ENCODE measurements around the gene TRAPPC11. TPM values are rescaled to one million over a fixed set of nuclear protein-coding genes. Genes with fewer than 3 reads are reported as not detected.
A peak's percentile ranks its signal among the peaks of the same experiment; 100 is the strongest.

TRAPPC11 gene
- total RNA-seq, 1 donor from 2014 or later = 63.6 TPM

DNA sequence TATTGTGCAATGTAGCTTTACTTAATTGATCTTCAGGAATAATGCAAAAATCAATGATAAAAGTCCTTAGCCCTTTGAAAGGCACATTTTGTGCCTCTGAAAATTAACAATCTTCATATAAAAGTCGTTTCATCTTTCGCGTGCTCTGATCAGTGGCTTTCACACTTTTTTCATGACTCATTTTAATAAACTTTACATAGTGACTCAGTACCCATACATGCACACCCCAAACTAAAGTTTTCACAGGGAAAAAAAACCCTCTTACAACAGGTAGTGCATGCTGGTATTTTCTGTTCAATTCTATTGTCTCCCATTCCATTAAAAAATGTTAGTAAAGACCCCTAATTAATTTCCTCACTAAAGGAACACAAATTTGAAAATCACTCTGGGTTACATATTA lies 21.6 kb upstream of the TRAPPC11 start:
- peak; percentile 54 for DNase-seq (ENCODE audit: low read depth)

DNA sequence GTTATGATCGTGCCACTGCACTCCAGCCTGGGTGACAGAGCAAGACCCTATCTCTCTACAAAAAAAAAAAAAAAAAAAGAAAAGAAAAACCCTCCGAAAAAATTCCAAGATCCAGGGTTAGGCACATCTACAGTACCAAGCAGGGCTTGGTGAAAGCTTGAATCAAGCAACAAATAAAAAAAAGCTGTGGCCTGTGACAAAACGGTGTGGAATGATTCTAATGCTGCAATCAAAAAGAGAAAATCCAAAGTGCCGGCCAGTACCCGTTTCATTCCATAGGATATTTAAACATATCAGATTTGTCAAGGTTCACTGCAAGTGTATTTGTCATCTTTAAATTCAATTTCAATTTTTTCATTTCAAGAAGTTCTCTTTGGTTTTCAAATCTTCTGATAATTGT lies 20.7 kb upstream of the TRAPPC11 start:
- no peak for DNase-seq (ENCODE audit: low read depth)

DNA sequence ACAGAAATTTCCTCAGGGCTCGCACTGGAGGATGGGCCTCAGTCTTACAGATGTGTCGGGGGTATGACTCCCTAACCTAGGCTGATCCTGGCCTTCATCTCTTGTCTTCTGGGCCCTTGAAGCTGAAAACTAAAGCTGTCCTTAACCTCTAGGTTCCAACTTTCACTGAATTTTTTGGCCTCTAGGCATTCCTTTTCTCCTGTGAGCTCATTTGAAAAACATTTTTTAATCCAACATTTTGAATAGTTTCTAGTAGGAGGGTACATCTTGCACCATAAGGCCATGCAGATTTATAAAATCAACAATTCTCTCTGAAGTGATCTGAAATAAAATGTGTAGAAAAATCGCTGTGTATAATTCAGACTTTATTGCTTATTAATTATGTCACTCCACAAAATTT lies 19.8 kb upstream of the TRAPPC11 start:
- no peak for DNase-seq (ENCODE audit: low read depth)

DNA sequence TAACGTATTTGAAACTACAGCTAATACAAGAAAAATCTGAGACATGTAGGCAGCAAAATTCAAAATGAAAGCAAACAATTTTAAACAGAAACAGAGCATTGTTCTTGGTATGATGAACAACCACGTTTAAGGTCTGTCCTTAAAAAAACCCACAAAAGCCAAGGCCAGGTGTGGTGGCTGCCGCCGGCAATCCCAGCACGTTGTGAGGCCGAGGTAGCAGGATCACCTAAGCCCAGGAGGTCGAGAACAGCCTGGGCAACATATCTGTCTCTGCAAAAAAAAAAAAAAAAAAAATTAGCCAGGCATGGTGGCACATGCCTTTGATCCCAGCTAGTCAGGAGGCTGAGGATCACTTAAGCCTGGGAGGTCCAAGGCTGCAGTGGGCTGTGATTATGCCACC lies 13.8 kb upstream of the TRAPPC11 start:
- DNase-seq (ENCODE audit: low read depth) = no peak

DNA sequence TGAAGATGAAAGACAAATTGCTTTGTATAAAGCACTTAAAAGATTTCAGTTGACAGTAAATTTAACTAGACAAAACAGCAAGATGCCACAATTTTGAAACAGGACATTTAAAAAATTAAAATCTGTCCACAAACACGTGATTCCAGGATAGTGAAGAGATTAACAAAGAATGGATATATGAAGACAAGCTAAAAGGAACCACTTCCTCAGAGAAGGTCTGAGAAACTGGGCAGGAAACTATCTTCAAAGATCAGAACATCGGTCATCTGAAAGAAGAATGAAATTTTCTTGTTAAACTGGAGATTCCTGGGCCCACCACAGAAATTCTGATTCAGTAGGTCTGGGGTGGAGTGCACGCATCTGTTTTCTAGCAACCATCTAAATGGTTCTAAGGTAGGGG lies 1.5 kb upstream of the TRAPPC11 start:
- no peak for DNase-seq (ENCODE audit: low read depth)

DNA sequence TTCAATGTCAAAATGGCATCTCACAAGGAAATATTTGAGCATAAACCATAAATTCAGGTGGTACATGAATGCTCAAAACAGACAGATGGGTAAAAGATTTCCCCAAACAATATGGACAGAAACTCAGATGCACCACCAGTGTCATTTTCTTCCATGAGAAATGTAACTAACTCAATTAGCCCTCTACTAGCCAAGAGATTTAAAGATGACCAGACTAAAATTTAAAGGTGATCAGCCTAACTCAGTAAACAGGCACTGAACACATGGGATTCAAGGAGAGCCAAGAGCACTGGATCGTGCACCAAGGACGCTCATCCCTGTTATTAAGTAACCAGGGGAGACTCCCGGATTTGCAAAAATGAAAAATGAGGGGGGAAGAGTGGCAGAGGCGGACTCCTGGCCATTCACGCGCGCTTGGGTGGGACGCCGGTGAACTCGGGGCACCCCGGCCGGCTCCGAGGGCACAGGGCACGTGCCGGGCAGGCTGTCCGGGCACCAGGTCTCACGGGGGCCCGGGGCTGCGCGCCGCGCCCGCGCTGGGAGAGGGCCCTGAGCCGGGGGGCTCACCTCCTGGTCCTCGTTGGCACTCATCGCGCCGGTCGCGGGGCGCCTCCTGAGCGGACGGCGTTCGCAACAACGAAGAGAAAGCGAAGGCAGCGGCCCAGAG lies 598 bp upstream of the TRAPPC11 start:
- DNase-seq (ENCODE audit: low read depth) = peak; percentile 41

DNA sequence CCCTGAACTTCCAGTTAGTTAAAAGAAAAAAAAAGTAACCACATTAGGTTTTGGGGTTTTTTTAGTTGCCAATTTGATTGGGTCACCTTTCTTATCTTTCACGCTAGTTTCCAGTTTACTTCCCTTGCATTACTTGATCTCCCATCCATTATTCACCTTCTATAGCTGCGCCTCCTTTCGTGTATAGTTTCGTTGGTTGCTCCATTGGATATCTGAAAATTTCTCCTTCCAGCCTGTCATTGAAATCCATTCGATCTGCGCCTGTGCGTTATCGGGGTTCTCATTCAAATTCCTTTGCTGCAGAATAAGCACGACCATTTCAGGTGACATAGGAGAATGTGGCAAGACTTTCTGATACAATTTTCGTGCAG lies 764 bp downstream of the TRAPPC11 start:
- no peak for DNase-seq (ENCODE audit: low read depth)

DNA sequence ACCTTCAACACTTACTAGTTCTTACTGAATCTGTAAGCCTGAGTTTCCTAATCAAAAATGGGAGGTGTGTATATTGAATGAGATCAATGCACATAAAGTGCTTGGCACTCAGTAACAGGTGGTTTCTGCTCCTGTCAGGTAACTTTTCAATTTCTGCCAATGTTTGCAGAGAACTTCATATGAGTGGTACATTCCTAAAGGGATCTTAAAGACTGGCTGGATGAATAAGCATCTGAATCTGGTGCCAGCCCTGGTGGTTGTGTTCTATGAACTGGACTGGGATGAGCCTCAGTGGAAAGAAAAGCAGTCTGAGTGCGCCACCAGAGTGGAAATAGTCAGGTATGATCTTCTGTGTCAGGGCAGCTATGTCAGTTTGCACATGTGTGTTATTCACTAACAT lies 7.0 kb downstream of the TRAPPC11 start:
- no peak for DNase-seq (ENCODE audit: low read depth)

DNA sequence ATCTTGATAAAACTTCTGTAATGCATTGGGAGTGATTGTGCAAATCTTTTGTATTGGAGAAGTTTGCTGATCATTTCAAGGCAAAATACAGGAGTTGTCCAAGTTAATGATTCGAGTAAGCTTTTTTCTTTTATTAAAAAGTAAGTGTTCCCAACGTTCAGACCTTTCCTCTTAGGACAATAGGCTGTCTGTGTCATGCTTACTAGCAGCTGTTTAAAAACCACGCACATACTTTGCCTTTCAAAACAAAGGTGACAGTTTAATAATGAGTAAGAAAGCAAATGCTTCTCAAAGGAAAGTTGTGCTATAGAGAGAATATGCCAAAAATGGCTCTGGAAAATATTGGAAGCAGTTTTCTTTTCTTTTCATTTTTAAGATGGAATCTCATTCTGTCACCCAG lies 11.2 kb downstream of the TRAPPC11 start:
- DNase-seq (ENCODE audit: low read depth) = peak; percentile 64

DNA sequence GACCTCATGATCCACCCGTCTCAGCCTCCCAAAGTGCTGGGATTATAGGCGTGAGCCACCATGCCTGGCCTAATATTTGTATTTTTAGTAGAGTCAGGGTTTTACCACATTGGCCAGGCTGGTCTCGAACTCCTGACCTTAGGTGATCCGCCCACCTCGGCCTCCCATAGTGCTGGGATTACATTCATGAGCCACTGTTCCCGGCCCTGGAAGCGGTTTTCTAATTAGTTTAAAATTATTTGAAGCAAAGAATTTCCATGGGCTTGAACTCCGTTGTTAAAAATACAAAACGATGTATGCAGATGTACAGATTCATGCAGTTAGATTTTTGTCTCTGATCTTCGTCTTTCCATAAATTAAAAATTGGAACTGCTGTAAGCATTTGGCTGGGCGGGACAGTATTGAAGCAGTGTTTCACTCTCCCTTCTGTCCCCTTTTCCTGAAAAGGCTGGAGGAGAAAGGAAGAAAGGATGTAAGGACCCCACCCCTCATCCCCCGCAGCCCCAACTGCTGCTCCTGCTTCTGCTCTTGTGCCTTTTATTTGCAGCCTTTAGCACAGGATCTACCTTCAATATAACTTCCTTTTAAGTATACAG lies 12.0 kb downstream of the TRAPPC11 start:
- DNase-seq (ENCODE audit: low read depth) = no peak

DNA sequence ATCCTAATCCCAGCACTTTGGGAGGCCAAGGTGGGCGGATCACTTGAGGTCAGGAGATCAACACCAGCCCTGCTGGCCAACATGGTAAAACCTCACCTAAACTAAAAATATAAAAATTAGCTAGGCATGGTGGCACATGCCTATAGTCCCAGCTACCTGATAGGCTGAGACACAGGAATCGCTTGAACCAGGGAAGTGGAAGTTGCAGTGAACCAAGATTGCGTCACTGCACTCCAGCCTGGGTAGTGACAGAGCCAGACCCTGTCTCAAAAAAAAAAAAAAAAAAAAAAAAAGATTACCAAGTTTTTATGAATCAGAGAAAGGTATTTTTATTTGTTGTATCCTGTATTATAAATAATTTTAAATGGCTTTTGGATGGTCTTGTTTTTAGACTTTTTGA lies 15.1 kb downstream of the TRAPPC11 start:
- no peak for DNase-seq (ENCODE audit: low read depth)

DNA sequence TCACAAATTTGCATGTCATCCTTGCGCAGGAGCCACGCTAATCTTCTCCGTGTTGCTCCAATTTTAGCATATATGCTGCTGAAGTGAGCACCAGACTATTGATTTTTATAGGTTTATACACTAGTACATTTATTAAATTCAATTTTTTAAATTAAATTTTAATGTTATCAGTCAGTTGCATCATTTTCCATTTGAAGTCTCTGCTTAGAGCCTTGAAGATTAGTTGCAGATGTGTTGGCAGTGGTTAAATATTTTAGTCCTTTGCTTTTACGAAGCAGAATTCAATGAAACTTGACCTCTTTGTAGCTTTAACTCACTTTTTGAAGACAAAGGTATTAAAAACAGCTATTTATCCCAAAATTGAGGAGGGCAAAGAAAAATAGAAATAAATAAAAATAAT lies 16.5 kb downstream of the TRAPPC11 start:
- no peak for DNase-seq (ENCODE audit: low read depth)

DNA sequence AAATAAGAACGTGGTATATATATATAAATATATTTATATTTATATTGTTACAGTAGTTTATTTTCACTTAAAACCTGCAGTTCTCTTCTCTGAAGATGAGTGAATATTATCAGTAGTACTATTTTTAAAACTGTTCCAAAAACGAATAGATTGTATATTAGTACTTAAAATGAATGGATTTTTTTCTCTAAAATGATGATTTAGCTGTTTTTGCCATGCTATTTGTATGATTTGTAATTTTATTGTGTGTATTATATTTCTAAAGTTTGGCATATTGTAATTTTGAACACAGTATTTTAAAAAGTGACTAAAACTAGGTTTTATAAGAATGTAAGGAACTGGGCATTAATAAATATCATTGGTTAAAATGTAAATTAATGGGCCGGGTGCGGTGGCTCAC lies 22.0 kb downstream of the TRAPPC11 start:
- DNase-seq (ENCODE audit: low read depth) = no peak

DNA sequence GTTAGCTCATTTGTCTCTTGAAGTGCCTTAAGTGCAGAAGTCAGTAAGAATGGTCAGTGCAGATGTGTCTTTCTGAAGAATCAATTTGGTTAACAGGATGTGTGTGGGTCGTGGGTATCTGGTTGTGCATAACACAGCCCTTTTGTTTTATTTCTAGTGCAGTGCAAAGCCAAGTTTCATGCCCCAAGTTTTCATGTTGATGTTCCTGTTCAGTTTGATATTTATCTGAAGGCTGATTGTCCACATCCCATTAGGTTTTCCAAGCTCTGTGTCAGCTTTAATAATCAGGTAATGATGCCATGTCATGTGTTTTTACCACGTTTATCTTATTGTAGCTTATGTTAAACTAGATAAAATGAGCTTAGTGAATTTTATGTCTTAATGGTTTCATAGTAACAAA lies 27.4 kb downstream of the TRAPPC11 start:
- no peak for DNase-seq (ENCODE audit: low read depth)

DNA sequence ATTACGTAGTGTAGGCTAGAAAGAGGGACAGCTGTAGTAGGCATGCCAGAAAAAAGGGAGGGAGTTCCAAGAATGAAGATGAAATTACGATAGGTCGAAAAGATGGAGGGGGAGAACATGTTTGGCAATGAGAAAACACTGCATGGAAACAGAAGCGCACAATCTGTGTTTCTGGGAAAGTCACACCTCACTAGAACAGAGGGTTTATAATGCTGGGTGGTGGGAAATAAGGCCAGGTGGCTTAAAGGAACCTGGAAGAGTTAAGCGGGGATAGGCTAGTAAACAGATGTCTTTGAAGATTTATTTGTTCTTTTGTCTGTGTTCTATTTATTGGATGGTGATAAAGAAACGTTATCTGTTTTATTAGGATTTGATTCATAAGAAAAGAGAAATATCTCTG lies 29.1 kb downstream of the TRAPPC11 start:
- DNase-seq (ENCODE audit: low read depth) = no peak

DNA sequence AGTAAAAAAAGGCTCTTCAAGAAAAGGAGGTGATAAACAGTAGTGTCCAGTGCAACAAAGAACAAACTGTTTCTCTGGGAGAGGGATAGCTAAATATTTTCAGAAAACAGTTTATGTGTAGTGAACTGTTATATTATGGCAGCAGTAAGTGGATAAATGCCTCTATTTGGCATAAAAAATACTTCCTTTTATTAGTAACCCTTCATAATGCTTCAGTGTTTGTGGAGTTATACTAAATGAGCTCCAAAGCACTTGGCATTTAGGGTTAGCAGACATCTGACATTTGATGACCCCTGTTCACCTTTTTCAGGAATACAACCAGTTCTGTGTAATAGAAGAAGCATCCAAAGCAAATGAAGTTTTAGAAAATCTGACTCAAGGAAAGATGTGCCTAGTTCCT lies 31.9 kb downstream of the TRAPPC11 start:
- no peak for DNase-seq (ENCODE audit: low read depth)

DNA sequence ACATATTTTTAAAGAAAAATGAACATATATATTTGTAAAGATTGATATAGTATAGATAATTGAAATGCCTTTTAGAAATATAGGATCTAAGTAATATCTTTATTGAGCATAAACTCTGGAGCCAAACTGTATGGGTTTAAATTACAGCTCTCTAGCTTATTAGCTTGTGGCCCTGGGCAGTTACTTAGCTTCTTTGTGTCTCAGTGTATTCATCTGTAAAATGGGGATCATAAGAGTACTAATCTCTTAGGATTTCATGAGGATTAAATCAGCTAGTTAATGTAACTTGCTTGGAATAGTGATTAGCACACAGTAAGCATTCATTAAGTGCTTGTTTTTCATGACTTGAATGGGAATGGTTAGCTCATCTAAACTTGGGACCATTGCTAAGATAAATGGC lies 32.8 kb downstream of the TRAPPC11 start:
- DNase-seq (ENCODE audit: low read depth) = no peak

DNA sequence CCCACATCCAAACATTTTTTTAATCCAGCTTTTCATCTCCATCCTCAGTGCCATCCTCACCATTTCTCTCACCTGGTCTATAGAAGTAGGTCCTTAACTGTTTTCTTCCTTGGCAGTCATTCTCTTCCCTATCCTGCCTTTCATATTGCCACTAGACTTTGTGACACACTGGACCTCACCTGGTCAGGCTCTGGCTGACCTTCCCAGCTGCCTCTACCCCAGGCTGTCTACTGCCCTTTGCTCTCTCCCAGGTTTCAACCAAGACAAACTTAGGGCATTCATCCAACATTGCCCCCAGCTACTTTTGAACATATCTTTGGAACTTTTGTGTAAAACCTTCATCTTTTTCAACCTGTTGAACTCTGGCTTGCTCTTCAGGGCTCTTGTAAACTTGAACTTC lies 39.8 kb downstream of the TRAPPC11 start:
- DNase-seq (ENCODE audit: low read depth) = no peak

DNA sequence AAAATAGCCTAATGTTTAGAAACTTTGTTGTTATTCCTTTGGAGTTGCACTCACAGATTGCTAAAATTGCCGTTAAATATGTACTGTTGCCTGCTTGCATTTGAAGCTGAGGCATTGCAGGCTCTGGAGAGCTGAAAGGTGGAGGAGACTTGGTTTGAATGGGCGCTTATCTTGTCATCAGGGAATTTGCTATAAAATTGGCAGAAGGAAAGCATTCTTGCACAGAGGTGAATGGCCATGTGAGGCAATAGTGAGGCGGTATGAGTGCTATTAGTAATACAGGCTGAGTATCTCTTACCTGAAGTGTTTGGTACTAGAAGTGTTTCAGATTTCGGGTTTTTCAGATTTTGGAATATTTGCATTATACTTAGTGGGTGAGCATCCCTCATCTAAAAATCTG lies 41.3 kb downstream of the TRAPPC11 start:
- DNase-seq (ENCODE audit: low read depth) = peak; percentile 7

DNA sequence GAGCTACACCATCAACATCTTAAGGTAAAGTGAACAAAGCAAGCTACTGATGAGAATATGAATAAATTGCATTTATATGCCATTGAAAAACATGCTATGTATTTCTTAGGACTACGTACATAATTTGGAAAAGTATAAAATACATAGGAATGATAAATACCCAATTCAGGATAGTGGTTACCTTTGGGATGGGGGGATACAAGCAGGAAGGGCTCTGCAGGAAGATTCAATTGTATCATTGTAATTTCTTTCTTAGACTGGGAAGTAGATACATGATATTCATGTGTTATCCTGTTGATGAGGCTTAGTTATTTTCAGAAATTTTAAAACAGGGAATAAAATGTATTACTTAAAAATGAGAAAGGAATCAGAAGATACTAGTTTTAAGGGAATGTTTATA lies 43.4 kb downstream of the TRAPPC11 start:
- DNase-seq (ENCODE audit: low read depth) = no peak

DNA sequence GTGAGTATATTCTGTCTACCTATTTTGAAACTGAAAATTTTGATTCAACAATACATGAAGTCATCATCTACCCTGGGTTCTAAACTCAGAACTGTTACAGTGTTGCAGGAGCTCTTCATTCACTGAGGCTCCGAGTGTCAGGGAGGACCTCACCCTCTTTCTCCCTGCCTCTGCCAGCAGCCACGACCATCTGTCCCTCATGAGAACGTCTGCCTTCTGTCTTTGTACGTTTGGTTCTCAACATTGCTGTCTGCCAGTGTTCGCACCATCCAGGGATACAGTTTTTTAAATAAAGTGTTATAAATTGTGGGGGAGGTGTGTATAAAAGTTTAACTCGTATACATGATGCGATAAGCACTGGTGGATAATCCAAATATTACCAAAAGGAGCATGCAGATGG lies 55.5 kb downstream of the TRAPPC11 start:
- no peak for DNase-seq (ENCODE audit: low read depth)

DNA sequence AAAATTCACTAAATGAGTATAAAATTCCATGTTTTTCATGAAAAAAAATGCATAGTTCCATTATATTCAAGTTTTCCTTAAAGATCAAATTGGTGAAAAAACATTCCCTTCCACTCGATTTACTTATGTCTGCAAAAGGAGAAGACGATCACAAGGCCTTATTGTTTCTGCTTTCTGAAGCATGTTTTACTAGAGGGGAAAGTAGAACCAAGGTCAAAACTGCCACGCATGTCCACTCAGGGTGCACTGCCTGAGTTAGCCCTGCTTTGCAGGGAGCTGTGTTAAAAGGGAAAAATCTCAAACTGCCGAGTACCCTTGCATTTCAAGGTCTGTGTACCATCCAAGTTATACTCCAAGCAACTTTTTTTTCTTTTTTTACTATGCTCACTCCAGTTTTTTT lies 57.2 kb downstream of the TRAPPC11 start:
- peak; percentile 43 for DNase-seq (ENCODE audit: low read depth)

DNA sequence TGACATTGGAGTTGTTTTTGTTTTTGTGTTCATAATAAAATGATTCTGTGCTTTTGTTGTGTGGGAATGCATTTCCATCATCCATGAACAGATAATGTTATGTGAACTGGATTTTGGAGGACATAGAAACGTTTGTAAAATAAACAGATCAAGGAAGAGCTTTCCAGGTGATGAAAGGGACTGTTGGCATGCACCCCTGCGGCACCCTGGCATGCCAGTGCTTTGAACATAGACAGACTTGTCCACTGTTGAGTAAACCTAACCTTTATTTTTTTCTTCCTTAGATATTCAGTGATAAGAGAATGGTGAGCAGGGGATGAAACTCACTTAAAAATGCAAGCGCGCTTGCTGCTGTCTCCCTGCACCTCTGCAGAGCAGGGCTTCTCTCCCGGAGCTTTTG lies 59.8 kb downstream of the TRAPPC11 start:
- no peak for DNase-seq (ENCODE audit: low read depth)

Data from renal cortical epithelial cell (primary cell).